Neural crest cell (in vitro differentiated cells): Measurements from ENCODE around the gene FTSJ1. TPM values are rescaled to one million over a fixed set of nuclear protein-coding genes. Genes with fewer than 3 reads are reported as not detected.

Source experiments
- DNase-seq: peaks from one replicate; pipeline ENCODE4 v3.0.0; 2021; ENCODE audit warnings: low read depth, mixed read lengths, low spot score
- H3K27ac Mint-ChIP-seq: one replicate; pipeline ENCODE4 v1.8.0; 2021; ENCODE audit warnings: mild to moderate bottlenecking, mixed read lengths; ENCODE audit not compliant: unreplicated experiment
- H3K27me3 Mint-ChIP-seq: 2 replicates; pipeline ENCODE4 v1.8.0; 2021; ENCODE audit warnings: low read depth, mild to moderate bottlenecking, mixed read lengths
- H3K36me3 Mint-ChIP-seq: 2 replicates; pipeline ENCODE4 v1.8.0; 2021; ENCODE audit warnings: low read depth, mild to moderate bottlenecking, mixed read lengths
- H3K4me1 Mint-ChIP-seq: 2 replicates; pipeline ENCODE4 v1.8.0; 2021; ENCODE audit warnings: mixed read lengths
- H3K4me3 Mint-ChIP-seq: one replicate; pipeline ENCODE4 v1.8.0; 2021; ENCODE audit warnings: mild to moderate bottlenecking, mixed read lengths
- H3K9me3 Mint-ChIP-seq: 2 replicates; pipeline ENCODE4 v1.8.0; 2021; ENCODE audit warnings: mixed read lengths
- total RNA-seq: library from RNA; stranded (reverse); gene quantifications from 2 replicates; pipeline ENCODE4 v1.2.1, GENCODE V29; 2021
- TF ChIP-seq, protein P1 (sequence below): fragments of 200-600 bp; sonication (generic); conservative IDR thresholded peaks from 2 replicates; pipeline ENCODE4 v1.5.0; 2021; ENCODE audit warnings: antibody characterized with exemption, mild to moderate bottlenecking

FTSJ1 gene
- total RNA-seq, 1 donor from 2014 or later = 45.8 TPM

DNA sequence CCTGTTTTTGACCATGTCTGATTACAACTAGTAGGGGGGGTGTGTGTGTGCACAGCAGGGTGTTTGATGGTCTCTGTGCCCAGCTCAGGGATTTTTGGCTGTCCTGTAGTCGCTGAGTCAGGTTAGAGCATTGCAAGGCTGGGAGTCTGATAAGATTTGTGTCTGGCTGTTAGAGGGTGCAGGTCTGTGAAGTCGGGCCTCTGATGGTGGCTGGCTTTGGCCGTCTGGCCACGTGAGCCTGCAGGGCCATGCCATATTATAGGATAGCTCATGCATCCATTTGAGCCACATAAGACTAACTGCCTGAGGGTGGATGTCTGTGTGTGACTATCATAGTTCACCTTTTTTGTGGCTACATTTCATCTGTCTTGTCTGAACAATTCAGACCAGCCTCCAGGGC lies 37.7 kb downstream of the FTSJ1 start:
- Mint-ChIP-seq H3K27me3 (no peaks in the 10 kb centered on the region), H3K9me3 (no peaks in the 10 kb centered on the region), H3K4me3 (peak overlapping the region; percentile 56), H3K27ac (no peak overlapping the region), H3K4me1 (peaks cover 12% of the 10 kb centered on the region), H3K36me3 (peaks cover 8% of the 10 kb centered on the region)
- TF ChIP-seq, protein P1, sequence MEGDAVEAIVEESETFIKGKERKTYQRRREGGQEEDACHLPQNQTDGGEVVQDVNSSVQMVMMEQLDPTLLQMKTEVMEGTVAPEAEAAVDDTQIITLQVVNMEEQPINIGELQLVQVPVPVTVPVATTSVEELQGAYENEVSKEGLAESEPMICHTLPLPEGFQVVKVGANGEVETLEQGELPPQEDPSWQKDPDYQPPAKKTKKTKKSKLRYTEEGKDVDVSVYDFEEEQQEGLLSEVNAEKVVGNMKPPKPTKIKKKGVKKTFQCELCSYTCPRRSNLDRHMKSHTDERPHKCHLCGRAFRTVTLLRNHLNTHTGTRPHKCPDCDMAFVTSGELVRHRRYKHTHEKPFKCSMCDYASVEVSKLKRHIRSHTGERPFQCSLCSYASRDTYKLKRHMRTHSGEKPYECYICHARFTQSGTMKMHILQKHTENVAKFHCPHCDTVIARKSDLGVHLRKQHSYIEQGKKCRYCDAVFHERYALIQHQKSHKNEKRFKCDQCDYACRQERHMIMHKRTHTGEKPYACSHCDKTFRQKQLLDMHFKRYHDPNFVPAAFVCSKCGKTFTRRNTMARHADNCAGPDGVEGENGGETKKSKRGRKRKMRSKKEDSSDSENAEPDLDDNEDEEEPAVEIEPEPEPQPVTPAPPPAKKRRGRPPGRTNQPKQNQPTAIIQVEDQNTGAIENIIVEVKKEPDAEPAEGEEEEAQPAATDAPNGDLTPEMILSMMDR = no peak
- no peak for DNase-seq

DNA sequence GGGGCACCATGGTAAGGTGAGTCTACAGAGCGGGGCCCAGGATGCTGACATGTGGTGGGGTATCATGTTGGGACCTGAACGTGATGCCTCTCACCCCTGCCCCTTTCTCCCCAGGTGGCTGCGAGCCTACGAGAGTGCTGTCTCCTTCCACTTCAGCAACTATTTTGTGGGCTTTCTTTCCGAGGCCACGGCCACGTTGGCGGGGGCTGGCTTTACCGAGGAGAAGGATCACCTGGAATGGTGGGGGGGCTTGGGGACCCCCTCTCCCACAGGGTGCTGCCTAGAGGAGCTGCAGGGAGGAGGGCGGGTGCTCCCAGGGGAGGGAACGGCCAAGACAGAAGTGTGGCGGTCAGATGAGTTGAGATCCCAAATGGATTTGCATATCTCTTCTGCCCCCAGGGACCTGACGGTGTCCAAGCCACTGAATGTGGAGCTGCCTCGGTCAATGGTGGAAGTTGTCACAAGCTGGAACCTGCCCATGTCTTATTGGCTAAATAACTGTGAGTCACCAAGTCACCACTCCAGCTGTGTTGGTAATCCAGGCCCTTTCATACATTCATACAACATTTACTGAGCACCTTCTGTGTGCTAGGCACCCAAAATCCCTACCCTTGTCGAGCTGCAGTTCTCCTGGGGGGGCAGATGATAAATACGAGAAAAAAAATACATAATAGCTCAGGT lies 38.3 kb downstream of the FTSJ1 start:
- TF ChIP-seq, protein P1 = no peak
- Mint-ChIP-seq H3K36me3 (peaks cover 8% of the 10 kb centered on the region), H3K4me1 (peaks cover 12% of the 10 kb centered on the region), H3K27ac (no peak overlapping the region), H3K27me3 (no peaks in the 10 kb centered on the region), H3K9me3 (no peaks in the 10 kb centered on the region), H3K4me3 (no peak overlapping the region)
- no peak for DNase-seq

DNA sequence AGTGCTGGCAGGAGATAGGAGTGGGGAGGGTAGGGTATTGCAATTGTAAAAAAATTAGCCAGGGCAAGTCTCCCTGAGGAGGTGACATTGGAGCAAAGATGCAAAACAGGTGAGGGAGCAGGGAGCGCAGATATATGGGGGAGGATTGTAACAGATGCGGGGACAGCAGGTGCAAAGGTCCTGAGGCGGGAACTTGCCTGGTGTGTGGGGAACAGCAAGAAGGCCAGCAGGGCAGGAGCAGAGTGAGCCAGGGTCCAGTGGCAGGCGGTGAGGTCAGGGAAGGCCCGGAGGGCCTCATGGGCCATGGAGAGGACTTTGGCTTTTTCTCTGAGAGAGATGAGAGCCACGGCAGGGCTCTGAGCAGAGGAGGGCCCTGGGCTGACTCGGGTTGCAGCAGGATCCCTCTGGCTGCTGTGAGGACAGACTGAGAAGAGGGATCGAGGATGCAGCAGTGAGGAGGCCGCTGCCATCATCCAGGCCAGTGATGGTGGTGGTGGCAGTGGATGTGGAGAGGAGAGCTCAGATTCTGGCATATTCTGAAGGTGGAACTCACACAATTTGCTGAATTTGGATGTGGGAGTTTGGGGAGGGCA lies 39.0 kb downstream of the FTSJ1 start:
- Mint-ChIP-seq H3K9me3 (no peaks in the 10 kb centered on the region), H3K36me3 (peaks cover 6% of the 10 kb centered on the region), H3K27me3 (no peaks in the 10 kb centered on the region), H3K4me3 (no peak overlapping the region), H3K27ac (no peak overlapping the region), H3K4me1 (peaks cover 5% of the 10 kb centered on the region)
- TF ChIP-seq, protein P1 = no peak
- no peak for DNase-seq

DNA sequence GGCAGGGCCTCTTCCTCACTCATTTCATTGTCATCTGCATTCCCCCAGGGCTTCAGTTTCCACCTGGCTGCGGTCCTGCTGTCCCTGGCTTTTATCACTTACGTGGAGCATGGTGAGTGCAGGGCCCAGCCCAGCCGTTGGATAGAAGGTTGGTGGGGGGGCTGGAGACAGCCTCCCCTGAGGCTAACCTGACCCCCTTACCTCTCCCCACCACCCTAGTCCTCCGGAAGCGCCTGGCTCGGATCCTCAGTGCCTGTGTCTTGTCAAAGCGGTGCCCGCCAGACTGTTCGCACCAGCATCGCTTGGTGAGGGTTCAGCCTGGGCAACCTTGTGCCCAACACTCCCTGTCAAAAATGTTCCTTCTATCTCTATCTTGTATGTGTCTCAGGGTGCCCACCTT lies 39.8 kb downstream of the FTSJ1 start:
- peaks cover 3% of the 10 kb centered on the region for H3K9me3 Mint-ChIP-seq

DNA sequence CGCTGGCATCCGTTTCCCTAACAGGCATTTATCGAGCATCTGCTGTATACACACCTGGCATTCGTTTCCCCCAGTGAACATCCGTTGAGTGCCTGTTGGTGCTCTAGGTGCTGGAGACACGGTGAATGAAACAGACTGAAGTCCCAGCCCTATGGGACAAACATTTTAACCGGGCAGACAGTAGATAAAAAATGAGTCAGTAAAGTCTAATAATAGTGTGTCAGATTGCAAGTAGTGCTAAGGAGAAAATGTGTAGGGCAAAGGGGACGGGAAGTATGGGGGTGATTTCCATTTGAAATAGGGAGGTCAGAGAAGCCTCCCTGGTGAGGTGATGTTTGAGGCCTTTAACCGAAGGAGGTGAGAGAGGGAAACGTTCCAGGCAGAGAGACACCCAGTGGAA lies 40.3 kb downstream of the FTSJ1 start:
- DNase-seq = no peak
- H3K4me3 Mint-ChIP-seq = no peak overlapping the region
- H3K27ac Mint-ChIP-seq = no peak overlapping the region
- H3K4me1 Mint-ChIP-seq = peaks cover 8% of the 10 kb centered on the region
- peaks cover 11% of the 10 kb centered on the region for H3K36me3 Mint-ChIP-seq
- no peaks in the 10 kb centered on the region for H3K27me3 Mint-ChIP-seq
- H3K9me3 Mint-ChIP-seq = peaks cover 3% of the 10 kb centered on the region
- TF ChIP-seq, protein P1 = no peak

More for the DNA sequence above, 39.8 kb downstream of the FTSJ1 start:
- Mint-ChIP-seq H3K27me3 (no peaks in the 10 kb centered on the region), H3K4me1 (peaks cover 3% of the 10 kb centered on the region), H3K4me3 (no peak overlapping the region), H3K36me3 (peaks cover 8% of the 10 kb centered on the region), H3K27ac (no peak overlapping the region)
- no peak for DNase-seq
- TF ChIP-seq, protein P1 = no peak
